DMS114 treated with DMSO at 0.1 percent for 48 hours (cell line): ENCODE data around the gene NRG2.

ENCODE experiments used
- DNase-seq: peaks from one replicate; lab custom pipeline; 2025; ENCODE audit not compliant: unreplicated experiment; lab: John Stamatoyannopoulos, UW

Gene NRG2

DNA sequence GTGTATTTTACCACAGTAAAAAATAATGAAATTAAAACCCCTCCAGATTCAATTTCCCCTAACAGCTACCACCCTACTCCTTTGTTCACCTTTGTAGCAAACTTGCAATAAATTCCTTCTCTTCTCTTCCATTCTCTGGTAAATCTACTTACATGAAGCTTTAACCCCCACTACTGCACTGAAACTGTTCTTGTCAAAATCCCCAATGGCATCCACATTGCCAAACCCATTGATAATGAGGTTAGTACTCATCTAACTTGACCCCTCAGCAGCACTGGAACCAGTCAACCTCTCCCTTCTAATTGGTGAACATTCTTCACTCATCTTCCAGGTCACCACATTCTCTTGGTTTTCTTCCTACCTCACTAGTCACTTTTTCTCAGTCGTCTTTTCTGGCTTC lies 29.6 kb downstream of the NRG2 start:
- no peak for DNase-seq

DNA sequence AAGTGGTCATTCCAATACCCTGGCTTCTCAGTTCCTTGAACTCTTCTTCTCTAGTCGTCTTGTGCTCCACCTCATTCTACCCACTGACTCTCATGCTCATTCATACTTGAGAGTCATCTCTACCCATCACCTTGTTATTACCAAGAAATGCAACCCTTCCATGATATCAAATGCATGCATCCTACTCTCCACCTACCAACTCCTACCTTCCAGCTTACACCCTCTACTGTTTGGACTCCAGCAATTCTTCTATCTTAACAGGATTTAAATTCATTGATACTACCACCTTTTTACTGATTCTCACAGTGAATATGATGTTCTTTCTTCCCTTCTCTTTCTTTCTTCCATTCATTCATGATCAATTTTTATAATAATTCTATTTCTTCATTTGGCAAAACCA lies 30.7 kb downstream of the NRG2 start:
- DNase-seq: no peak

DNA sequence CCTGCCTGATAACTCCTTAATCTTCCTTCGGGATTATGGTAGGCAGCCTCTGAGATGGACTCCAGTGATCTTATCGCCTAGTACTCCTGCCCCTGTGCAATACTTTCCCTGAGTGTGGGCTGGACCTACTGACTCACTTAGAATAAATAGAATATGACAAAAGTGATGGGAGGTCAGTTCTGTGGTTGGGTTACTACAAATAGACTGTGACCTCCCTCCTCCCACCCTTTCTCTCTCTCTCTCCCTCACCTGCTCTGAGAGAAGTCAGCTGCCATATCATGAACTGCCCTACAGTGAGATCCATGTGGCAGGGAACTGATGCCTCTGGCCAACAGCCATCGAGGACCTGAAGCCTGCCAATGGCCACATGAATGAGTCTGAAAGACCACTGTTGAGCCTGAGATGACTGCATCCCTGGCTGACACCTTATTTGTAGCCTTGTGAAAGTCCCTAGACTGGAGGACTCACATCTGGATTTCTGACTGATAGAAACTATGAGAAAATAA lies 31.7 kb downstream of the NRG2 start:
- no peak for DNase-seq

DNA sequence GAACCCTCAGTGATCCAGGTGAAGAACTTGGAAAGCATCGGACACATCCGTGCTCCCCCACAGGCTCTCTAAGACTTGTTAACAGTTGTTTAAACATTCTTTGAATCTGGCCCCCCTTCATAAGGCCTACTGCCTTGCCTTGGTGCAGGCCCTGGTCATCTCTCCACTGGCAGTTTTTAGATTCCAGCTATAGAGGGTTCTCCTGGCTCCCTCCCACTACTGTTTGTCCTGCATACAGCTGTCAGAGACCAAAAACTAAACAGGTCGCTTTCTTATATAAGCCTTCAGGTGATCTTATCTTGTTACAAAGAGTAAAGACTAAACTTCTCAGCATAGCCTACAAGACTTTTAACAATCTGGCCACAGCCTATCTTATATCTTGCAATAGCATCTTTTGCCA lies 32.3 kb downstream of the NRG2 start:
- DNase-seq: no peak

DNA sequence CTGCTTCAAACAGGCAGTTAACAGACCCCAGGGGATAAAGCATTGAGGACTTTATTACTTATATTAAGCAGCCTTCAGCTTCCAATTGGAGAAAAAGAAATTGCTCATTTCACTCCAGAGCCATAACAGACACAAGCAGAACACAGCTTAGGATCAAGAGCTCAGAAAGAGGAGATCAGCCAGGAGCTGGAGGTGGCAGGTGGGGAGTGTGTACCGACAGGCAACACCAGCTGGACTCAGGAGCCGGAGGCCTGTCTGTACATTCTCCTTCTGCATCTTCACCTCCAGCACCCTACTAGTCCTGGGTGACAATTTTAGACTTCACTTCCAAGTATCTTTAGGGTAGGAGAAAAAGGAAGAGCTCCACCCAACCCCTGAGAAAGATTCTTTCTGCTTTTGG lies 35.8 kb downstream of the NRG2 start:
- no peak for DNase-seq

- no peak for DNase-seq
Observed at GRCh38 chr5:140005145-140005591, 37.9 kb downstream of the NRG2 start.

- no peak for DNase-seq
Observed at GRCh38 chr5:140004174-140004573, 38.9 kb downstream of the NRG2 start.

GRCh38 chr5:140003519-140003918 lies 39.6 kb downstream of the NRG2 start:
- no peak for DNase-seq

DNA sequence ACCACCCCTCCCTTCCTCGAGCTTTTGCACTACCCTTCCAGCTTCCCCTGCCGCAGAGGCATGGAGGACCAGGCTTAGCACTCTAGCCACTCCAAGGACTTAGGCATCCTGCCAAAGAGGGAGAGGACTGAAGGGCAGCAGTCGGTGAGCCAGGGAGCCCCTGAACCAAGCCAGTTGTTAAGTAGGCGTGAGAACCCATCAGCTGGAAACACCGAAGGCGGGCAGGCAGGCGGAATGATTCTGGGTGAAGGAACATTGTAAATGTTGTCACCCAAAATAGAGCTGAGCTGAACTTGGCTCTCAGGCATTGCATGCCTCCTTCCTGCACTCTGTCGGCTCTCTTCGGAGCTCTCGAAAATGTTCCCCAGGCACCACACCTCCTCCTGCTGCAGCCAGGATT lies 42.8 kb downstream of the NRG2 start:
- no peak for DNase-seq

GRCh38 chr5:139998837-139999236 lies 44.3 kb downstream of the NRG2 start:
- DNase-seq: no peak

DNA sequence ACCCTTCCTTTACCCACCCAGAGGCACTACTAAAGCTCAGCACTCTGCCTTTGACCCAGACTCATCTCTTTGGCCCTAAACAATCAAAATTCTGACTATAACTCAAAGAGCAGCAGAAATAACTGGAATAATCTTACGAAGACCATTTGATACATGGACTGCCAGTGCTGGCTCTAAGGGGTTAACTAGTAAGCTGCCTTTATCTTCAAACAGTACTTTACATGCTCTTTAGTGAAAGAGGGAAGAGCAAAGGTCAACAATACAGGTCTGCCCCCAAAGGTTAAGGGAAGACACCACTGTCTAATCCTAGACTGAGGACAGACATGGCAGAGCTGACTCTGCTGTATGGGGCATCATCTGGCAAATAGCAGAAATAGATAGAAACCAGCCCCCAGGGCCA lies 45.8 kb downstream of the NRG2 start:
- no peak for DNase-seq

DNA sequence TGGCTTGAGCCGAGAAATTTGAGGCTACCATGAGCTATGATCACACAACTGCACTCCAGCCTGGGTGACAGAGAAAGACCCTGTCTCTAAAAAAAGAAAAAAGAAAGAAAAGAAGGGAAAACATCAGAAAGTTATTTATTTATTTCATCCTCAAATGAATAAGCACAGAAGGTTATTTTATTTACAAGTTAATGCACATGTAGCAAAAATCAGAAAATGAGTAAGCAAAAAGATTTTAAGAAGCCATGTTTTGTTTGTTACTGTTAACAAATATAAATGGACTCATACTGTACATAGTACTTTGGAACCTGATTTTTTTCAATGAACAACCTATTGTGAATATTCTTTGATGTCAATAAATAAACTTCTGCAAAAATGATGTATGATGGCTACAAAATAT lies 47.2 kb downstream of the NRG2 start:
- DNase-seq: no peak

GRCh38 chr5:139994234-139994633 lies 48.9 kb downstream of the NRG2 start:
- DNase-seq: no peak

GRCh38 chr5:139985733-139986132 lies 57.4 kb downstream of the NRG2 start:
- no peak for DNase-seq

DNA sequence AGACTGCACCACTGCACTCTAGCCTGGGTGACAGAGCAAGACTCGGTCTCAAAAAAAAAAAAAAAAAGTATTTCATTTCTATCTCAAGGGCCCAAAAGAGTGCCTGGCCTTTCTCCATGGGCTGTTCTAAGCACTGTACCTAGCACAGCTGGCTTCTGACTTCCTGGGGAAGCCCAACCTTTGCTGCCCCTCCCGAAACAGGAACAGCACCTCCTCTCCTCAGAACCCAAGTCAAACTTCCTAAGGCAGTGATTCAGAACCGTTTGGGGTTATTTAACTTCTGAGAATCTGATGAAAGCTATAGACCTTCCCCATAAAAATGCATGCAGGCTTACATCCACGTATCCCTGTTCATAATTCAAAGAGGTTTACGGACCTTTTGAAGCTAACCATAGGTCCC lies 57.8 kb downstream of the NRG2 start:
- DNase-seq: no peak

DNA sequence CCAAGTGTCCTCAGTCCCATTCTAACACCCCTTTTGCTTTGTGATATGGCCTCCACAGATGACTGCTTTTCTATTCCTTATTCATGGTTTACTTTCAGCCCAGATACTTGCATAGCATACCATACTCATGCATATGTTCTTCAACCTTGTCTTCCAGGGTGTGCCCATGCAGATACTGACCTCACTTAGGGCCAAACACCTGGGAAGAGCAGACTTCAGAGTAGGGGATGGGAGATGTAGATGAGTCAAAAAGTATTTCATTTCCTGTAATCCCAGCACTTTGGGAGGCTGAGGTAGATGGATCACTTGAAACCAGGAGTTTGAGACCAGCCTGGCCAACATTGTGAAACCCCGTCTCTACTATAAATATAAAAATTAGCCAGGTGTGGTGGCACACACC lies 58.3 kb downstream of the NRG2 start:
- DNase-seq: no peak

- DNase-seq: no peak
Observed at GRCh38 chr5:139982975-139983240, 60.2 kb downstream of the NRG2 start.

DNA sequence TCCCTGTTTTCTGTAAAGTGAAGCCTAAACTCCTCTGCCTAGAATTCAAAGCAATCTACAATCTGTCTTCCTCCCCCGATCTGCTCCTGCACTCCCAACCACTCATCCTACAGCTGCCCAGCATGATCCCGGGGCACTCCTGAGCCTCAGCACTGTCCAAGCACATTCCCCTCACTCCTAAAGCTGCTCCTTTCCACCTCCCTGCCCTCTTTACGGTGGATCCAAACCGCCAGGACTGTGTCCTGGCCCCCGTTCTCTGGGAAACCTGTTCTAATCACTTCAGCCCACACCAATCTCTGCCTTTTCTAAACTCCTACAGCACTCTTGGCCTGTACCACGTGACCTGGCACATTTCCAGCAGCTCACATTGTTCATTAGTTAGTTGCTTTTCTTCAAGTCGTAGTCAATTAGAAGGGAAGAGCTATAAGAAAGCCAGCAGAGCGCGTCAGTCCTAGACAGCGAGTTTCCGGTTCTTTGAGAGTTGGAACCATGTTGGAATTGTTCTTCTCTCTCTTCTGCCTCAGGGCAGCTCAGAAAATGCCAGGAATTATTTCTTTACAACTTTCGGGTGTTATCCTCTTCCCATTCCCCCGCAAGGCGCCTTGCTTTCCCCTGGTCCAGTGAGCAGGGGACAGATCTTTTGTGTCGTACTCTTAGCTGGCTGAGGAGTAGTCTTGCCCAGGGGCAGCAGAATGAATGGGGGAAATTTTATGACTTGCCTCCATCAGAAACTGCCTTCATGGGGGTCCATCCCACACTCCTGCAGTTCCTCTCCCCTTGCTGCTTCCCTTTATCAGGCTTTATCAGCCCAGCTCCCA lies 60.7 kb downstream of the NRG2 start:
- no peak for DNase-seq

DNA sequence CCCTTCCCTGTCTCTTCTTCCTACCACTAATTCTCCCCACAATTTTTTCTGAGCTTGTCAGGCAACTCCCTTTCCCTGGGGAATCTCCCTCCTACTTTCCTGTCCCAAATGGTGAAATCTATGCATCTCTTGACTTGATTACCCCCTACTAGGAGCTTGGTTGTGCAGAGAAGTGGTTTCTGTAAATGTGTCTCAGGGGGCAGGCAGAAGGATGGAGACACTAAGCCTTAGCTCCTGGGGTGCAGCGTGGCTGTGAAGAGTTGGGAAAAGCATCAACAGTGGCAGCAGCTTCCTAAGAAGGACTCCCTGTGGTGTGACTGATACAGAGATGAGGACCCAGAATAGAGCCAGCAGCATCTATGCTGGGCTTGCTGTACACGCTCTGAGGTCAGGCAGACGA lies 62.3 kb downstream of the NRG2 start:
- no peak for DNase-seq

GRCh38 chr5:139979943-139980342 lies 63.2 kb downstream of the NRG2 start:
- DNase-seq: no peak

- DNase-seq: no peak
Observed at GRCh38 chr5:139979518-139979917, 63.6 kb downstream of the NRG2 start.

DNA sequence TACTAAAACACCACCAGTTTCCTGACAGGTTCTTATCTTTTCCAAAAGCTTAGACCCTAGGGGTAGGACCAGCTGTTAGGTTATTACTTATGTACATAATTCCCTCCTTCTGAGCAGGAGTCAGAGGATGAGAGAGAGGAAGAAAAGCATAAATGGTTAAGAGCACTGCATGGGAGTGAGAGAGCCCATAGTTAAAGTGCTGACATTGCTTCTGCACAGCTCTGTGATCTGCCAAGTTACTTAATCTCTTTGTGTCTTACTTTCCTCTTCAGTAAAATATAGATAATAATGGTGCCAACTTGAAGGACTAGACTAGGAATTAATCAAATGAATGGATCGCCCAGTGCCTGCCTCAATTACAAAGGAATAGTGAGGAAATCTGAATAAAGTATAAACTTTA lies 66.4 kb downstream of the NRG2 start:
- no peak for DNase-seq

DNA sequence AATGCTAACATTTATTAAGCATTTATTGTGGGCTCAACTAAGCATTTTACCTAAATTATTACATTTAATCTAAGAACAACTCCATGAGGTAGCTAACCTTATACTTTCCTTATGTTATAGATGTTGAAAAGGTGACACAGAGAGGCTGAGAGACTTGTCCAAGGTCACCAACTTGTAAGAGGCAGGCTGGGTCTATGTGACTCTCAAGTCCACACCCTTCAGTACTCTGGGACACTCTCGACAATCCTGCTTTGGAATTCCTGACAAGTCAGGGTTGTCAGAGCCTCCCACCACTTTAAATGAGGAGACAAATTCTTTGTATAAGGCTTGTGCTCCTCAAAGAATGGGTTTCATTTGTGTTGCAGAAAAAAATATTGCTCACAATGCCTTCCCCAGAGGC lies 67.2 kb downstream of the NRG2 start:
- DNase-seq: no peak
